SK-N-SH treated with all-trans-retinoic acid at 6 μM for 48 hours (cell line): ENCODE data around the gene L1CAM.

Experiments
- ATAC-seq: fragments of 200-7000 bp; cut with Tn5 transposase; 3 replicates; pipeline ENCODE4 v1.9.1; 2020; ENCODE audit warnings: mild to moderate bottlenecking, moderate library complexity
- ARNTL ChIP-seq: fragments of 450-650 bp; formaldehyde crosslinking; IDR thresholded peaks from 2 replicates; pipeline ENCODE4 v1.5.0; 2020; ENCODE audit warnings: low read depth, mild to moderate bottlenecking, moderate library complexity, borderline replicate concordance
- BACH2 ChIP-seq: fragments of 250-450 bp; sonication (Bioruptor Pico); IDR thresholded peaks from 2 replicates; pipeline ENCODE4 v1.9.0; 2021; ENCODE audit warnings: mild to moderate bottlenecking, borderline replicate concordance
- CREB5 ChIP-seq: fragments of 250-450 bp; sonication (Bioruptor Pico); IDR thresholded peaks from 2 replicates; pipeline ENCODE4 v1.5.1; 2020; ENCODE audit warnings: low read depth, mild to moderate bottlenecking, moderate library complexity
- CSDC2 ChIP-seq: fragments of 250-450 bp; sonication (Bioruptor Pico); IDR thresholded peaks from 2 replicates; pipeline ENCODE4 v1.5.0; 2020; ENCODE audit warnings: mild to moderate bottlenecking, moderate library complexity
- ESRRG ChIP-seq: fragments of 250-450 bp; sonication (Bioruptor Pico); IDR thresholded peaks from 2 replicates; pipeline ENCODE4 v1.6.1; 2021; ENCODE audit warnings: mild to moderate bottlenecking
- GLIS3 ChIP-seq: fragments of 250-450 bp; sonication (Bioruptor Pico); IDR thresholded peaks from 2 replicates; pipeline ENCODE4 v1.5.0; 2020; ENCODE audit warnings: mild to moderate bottlenecking, moderate library complexity
- ISL1 ChIP-seq: fragments of 250-450 bp; sonication (Bioruptor Pico); IDR thresholded peaks from 2 replicates; pipeline ENCODE4 v2.1.2; 2022; ENCODE audit warnings: mild to moderate bottlenecking, moderate library complexity
- OSR1 ChIP-seq: fragments of 250-450 bp; sonication (Bioruptor Pico); IDR thresholded peaks from 2 replicates; pipeline ENCODE4 v1.8.0; 2022; ENCODE audit warnings: moderate library complexity, mild to moderate bottlenecking, inconsistent platforms
- POU6F1 ChIP-seq: fragments of 250-450 bp; sonication (Bioruptor Pico); IDR thresholded peaks from 2 replicates; pipeline ENCODE4 v1.8.0; 2021; ENCODE audit warnings: low read depth, mild to moderate bottlenecking, moderate library complexity, borderline replicate concordance
- PPARA ChIP-seq: fragments of 250-450 bp; sonication (Bioruptor Pico); IDR thresholded peaks from 2 replicates; pipeline ENCODE4 v1.5.0; 2020; ENCODE audit warnings: mild to moderate bottlenecking, borderline replicate concordance
- RARB ChIP-seq: fragments of 250-450 bp; sonication (Bioruptor Pico); IDR thresholded peaks from 2 replicates; pipeline ENCODE4 v1.8.0; 2021; ENCODE audit warnings: mild to moderate bottlenecking, moderate library complexity
- SNAI2 ChIP-seq: fragments of 250-450 bp; sonication (Bioruptor Pico); IDR thresholded peaks from 2 replicates; pipeline ENCODE4 v1.5.0; 2020; ENCODE audit warnings: mild to moderate bottlenecking, moderate library complexity
- TCF4 ChIP-seq: fragments of 250-450 bp; sonication (Bioruptor Pico); IDR thresholded peaks from 2 replicates; pipeline ENCODE4 v1.8.0; 2021; ENCODE audit warnings: mild to moderate bottlenecking, moderate library complexity, borderline replicate concordance
- TOX ChIP-seq: fragments of 250-450 bp; sonication (Bioruptor Pico); IDR thresholded peaks from 2 replicates; pipeline ENCODE4 v1.8.0; 2021; ENCODE audit warnings: mild to moderate bottlenecking, moderate library complexity, borderline replicate concordance
- ZFP3 ChIP-seq: fragments of 250-450 bp; sonication (Bioruptor Pico); IDR thresholded peaks from 2 replicates; pipeline ENCODE4 v1.5.0; 2020; ENCODE audit warnings: mild to moderate bottlenecking, moderate library complexity
- ZNF565 ChIP-seq: fragments of 450-650 bp; formaldehyde crosslinking; conservative IDR thresholded peaks from 2 replicates; pipeline ENCODE4 v1.5.0; 2020; ENCODE audit warnings: low read depth, mild to moderate bottlenecking, moderate library complexity
- ZNF70 ChIP-seq: fragments of 450-650 bp; formaldehyde crosslinking; IDR thresholded peaks from 2 replicates; pipeline ENCODE4 v1.5.0; 2020; ENCODE audit warnings: mild to moderate bottlenecking, moderate library complexity
- ZNF8 ChIP-seq: fragments of 450-650 bp; formaldehyde crosslinking; IDR thresholded peaks from 2 replicates; pipeline ENCODE4 v1.5.0; 2020; ENCODE audit warnings: mild to moderate bottlenecking, moderate library complexity
- TF ChIP-seq, protein P1 (sequence below): fragments of 250-450 bp; sonication (Bioruptor Pico); IDR thresholded peaks from 2 replicates; pipeline ENCODE4 v1.5.1; 2021; ENCODE audit warnings: mild to moderate bottlenecking, moderate library complexity
- TF ChIP-seq, protein P2 (sequence below): fragments of 250-450 bp; sonication (Bioruptor Pico); IDR thresholded peaks from 2 replicates; pipeline ENCODE4 v1.8.0; 2020; ENCODE audit warnings: mild to moderate bottlenecking, moderate library complexity, borderline replicate concordance
- TF ChIP-seq, protein P3 (sequence below): fragments of 250-450 bp; sonication (Bioruptor Pico); IDR thresholded peaks from 2 replicates; pipeline ENCODE4 v1.5.0; 2020; ENCODE audit warnings: mild to moderate bottlenecking, moderate library complexity

L1CAM gene

DNA sequence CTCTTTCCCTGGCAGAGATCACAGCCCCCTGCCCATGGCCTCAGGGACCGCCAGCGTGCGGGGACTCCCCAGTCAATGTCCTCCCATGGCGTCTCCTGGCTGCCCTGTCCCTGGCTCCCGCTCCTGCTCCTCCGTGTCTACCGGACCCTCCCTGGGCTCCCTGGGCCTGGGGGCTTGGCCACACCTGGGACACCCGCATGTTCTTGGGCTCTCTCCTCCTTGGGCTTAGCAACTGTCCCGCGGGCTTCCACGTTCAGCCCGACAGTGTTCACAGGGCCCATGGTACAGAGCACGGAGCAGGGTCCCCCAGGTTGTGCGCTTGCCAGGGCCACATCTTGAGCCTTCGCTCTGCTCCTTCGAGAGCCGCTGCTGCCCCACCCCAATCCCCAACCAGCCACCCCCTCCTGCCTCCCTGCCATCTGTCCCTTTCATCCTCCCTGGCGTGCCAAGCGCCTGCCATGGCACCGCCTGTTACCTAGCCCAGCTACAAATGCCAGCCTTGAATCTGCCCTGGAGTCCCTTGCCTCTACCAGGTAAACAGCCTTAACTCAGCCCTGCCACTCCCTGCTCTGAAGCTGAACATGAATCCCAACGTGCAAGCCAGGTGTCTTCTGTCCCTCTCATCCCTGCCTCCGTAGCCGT lies 22.4 kb upstream of the L1CAM start:
- ATAC-seq = no peak
- no peak for TF ChIP-seq CSDC2 (CRISPR knock-in tag)
- TF ChIP-seq ESRRG = no peak
- no peak for TF ChIP-seq ZFP3 (CRISPR knock-in tag)
- no peak for TF ChIP-seq ZNF8
- TF ChIP-seq GLIS3 (CRISPR knock-in tag) = no peak
- TF ChIP-seq OSR1 (CRISPR knock-in tag) = no peak
- TF ChIP-seq CREB5 (CRISPR knock-in tag) = no peak
- no peak for TF ChIP-seq BACH2 (CRISPR knock-in tag)
- no peak for TF ChIP-seq ISL1 (CRISPR knock-in tag)
- TF ChIP-seq RARB (CRISPR knock-in tag) = no peak
- TF ChIP-seq, protein P1, sequence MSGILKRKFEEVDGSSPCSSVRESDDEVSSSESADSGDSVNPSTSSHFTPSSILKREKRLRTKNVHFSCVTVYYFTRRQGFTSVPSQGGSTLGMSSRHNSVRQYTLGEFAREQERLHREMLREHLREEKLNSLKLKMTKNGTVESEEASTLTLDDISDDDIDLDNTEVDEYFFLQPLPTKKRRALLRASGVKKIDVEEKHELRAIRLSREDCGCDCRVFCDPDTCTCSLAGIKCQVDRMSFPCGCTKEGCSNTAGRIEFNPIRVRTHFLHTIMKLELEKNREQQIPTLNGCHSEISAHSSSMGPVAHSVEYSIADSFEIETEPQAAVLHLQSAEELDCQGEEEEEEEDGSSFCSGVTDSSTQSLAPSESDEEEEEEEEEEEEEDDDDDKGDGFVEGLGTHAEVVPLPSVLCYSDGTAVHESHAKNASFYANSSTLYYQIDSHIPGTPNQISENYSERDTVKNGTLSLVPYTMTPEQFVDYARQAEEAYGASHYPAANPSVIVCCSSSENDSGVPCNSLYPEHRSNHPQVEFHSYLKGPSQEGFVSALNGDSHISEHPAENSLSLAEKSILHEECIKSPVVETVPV (CRISPR knock-in tag) = no peak
- no peak for TF ChIP-seq ARNTL (CRISPR knock-in tag)
- no peak for TF ChIP-seq ZNF565

DNA sequence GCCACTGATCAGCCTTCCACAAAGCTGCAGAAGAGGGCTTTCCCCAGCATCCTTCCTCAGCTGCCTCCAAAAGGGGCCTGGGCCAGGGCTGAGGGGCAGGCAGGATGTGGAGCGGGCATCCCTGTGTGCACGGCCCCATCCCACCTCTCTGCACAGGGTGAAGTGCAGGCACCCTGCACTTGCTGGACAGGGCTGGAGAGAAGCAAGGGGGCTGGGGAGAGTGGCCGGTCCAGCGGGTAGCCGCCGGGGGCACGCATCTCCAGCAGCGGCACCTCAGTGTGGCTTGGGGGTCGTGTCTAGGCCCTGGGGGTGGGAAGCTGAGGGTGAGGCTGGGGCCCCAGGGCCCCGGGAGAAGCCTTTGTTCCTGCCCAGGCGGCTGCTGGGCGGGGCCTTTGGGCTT lies 21.5 kb upstream of the L1CAM start:
- no peak for ATAC-seq

More for the DNA sequence above, 21.5 kb upstream of the L1CAM start:
- no peak for TF ChIP-seq OSR1 (CRISPR knock-in tag)
- no peak for TF ChIP-seq SNAI2 (CRISPR knock-in tag)
- TF ChIP-seq, protein P2, sequence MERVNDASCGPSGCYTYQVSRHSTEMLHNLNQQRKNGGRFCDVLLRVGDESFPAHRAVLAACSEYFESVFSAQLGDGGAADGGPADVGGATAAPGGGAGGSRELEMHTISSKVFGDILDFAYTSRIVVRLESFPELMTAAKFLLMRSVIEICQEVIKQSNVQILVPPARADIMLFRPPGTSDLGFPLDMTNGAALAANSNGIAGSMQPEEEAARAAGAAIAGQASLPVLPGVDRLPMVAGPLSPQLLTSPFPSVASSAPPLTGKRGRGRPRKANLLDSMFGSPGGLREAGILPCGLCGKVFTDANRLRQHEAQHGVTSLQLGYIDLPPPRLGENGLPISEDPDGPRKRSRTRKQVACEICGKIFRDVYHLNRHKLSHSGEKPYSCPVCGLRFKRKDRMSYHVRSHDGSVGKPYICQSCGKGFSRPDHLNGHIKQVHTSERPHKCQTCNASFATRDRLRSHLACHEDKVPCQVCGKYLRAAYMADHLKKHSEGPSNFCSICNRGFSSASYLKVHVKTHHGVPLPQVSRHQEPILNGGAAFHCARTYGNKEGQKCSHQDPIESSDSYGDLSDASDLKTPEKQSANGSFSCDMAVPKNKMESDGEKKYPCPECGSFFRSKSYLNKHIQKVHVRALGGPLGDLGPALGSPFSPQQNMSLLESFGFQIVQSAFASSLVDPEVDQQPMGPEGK (CRISPR knock-in tag) = no peak
- TF ChIP-seq, protein P3, sequence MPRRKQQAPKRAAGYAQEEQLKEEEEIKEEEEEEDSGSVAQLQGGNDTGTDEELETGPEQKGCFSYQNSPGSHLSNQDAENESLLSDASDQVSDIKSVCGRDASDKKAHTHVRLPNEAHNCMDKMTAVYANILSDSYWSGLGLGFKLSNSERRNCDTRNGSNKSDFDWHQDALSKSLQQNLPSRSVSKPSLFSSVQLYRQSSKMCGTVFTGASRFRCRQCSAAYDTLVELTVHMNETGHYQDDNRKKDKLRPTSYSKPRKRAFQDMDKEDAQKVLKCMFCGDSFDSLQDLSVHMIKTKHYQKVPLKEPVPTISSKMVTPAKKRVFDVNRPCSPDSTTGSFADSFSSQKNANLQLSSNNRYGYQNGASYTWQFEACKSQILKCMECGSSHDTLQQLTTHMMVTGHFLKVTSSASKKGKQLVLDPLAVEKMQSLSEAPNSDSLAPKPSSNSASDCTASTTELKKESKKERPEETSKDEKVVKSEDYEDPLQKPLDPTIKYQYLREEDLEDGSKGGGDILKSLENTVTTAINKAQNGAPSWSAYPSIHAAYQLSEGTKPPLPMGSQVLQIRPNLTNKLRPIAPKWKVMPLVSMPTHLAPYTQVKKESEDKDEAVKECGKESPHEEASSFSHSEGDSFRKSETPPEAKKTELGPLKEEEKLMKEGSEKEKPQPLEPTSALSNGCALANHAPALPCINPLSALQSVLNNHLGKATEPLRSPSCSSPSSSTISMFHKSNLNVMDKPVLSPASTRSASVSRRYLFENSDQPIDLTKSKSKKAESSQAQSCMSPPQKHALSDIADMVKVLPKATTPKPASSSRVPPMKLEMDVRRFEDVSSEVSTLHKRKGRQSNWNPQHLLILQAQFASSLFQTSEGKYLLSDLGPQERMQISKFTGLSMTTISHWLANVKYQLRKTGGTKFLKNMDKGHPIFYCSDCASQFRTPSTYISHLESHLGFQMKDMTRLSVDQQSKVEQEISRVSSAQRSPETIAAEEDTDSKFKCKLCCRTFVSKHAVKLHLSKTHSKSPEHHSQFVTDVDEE = no peak
- TF ChIP-seq, protein P1 (CRISPR knock-in tag) = no peak
- no peak for TF ChIP-seq ESRRG
- TF ChIP-seq GLIS3 (CRISPR knock-in tag) = no peak
- no peak for TF ChIP-seq PPARA (CRISPR knock-in tag)
- TF ChIP-seq POU6F1 (CRISPR knock-in tag) = no peak
- no peak for TF ChIP-seq ZFP3 (CRISPR knock-in tag)
- TF ChIP-seq CREB5 (CRISPR knock-in tag) = no peak
- TF ChIP-seq TCF4 (CRISPR knock-in tag) = no peak
- TF ChIP-seq TOX (CRISPR knock-in tag) = no peak
- TF ChIP-seq ZNF70 = no peak
- no peak for TF ChIP-seq BACH2 (CRISPR knock-in tag)
- no peak for TF ChIP-seq ZNF565
- no peak for TF ChIP-seq ZNF8
